Activated CD8-positive, alpha-beta T cell treated with anti-CD3 and anti-CD28 coated beads for 36 hours (primary cell): ENCODE measurements around the gene UBA52. TPM values are rescaled to one million over a fixed set of nuclear protein-coding genes. Genes with fewer than 3 reads are reported as not detected.

ENCODE experiments used
- ATAC-seq: fragments of 200-7000 bp; cut with Tn5 transposase; one replicate; pipeline ENCODE4 v1.10.0; 2021; ENCODE audit warnings: mild to moderate bottlenecking, moderate library complexity
- CTCF ChIA-PET: fragments of 350-600 bp; sonication (Branson Sonifier 250); formaldehyde crosslinking; loops from one replicate; lab custom pipeline; 2021; ENCODE audit warnings: antibody characterized with exemption; lab: Charles Lee
- POLR2A ChIA-PET: fragments of 350-600 bp; sonication (Branson Sonifier 250); formaldehyde crosslinking; loops from one replicate; lab custom pipeline; 2021; ENCODE audit warnings: antibody characterized with exemption; lab: Charles Lee
- DNase-seq: peaks from one replicate; pipeline ENCODE4 v3.0.0-alpha.2; 2020
- H3K27ac Mint-ChIP-seq: one replicate; pipeline ENCODE4 v1.8.0; 2021; ENCODE audit warnings: mild to moderate bottlenecking, mixed read lengths
- H3K27me3 Mint-ChIP-seq: one replicate; pipeline ENCODE4 v1.8.0; 2021; ENCODE audit warnings: mixed read lengths
- H3K36me3 Mint-ChIP-seq: one replicate; pipeline ENCODE4 v1.8.0; 2021; ENCODE audit warnings: low read depth, mixed read lengths
- H3K4me1 Mint-ChIP-seq: one replicate; pipeline ENCODE4 v1.8.0; 2021; ENCODE audit warnings: low read depth, mixed read lengths
- H3K4me3 Mint-ChIP-seq: one replicate; pipeline ENCODE4 v1.8.0; 2021; ENCODE audit warnings: mild to moderate bottlenecking, moderate library complexity, mixed read lengths
- H3K9me3 Mint-ChIP-seq: one replicate; pipeline ENCODE4 v1.8.0; 2021; ENCODE audit warnings: mixed read lengths
- intact Hi-C: fragments of 100-400 bp; cut with micrococcal nuclease; formaldehyde crosslinking; loops from one replicate; pipeline ENCODE4 v1.10.0; 2022
- total RNA-seq, 2 experiments: library from RNA; stranded (reverse); gene quantifications; one replicate each; pipeline ENCODE4 v1.2.3, GENCODE V29; 2021
- TF ChIP-seq, protein P1 (sequence below): fragments of 200-600 bp; IDR thresholded peaks from one replicate; pipeline ENCODE4 v1.8.0; 2022; ENCODE audit warnings: antibody characterized with exemption, mild to moderate bottlenecking

The UBA52 gene
- total RNA-seq, 2 experiments from 2014 or later, result 1,795 to 1,837 TPM

DNA sequence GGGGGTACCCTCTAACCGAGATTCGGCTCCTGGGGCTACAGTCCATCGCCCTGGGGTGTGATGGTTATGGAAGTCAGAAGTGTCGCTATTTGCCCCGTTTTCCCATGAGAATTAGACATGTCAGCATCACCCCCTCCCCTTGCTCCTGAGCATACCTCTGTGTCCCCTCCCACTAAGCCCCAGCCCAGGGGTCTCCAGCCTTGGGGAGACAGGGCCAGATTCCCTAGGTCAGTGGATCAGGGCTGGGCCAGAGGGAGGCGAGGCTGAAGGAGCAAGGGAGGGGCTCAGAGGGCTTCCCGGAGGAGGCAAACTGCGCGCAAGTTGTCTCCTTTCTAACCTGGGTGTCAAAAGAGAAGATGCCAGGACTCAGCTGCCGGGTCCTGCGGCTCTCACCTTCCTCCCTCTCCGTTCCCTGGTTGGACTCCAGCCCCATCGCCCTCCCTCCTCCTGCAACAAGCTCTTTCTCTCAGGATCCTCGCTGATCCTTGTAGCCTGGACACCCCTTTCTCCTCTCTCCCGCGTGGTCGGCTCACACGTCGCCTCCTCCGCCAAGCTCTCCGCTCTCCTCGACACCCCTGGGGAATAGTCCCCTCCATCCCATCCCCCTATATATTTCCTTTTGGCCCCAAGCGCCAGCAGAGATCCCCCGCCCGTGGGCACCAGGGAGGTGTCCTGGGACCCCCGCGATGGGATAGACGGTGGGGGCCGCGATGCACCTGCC is 40.6 kb downstream of the UBA52 start:
- TF ChIP-seq, protein P1, sequence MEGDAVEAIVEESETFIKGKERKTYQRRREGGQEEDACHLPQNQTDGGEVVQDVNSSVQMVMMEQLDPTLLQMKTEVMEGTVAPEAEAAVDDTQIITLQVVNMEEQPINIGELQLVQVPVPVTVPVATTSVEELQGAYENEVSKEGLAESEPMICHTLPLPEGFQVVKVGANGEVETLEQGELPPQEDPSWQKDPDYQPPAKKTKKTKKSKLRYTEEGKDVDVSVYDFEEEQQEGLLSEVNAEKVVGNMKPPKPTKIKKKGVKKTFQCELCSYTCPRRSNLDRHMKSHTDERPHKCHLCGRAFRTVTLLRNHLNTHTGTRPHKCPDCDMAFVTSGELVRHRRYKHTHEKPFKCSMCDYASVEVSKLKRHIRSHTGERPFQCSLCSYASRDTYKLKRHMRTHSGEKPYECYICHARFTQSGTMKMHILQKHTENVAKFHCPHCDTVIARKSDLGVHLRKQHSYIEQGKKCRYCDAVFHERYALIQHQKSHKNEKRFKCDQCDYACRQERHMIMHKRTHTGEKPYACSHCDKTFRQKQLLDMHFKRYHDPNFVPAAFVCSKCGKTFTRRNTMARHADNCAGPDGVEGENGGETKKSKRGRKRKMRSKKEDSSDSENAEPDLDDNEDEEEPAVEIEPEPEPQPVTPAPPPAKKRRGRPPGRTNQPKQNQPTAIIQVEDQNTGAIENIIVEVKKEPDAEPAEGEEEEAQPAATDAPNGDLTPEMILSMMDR, result no peak

DNA sequence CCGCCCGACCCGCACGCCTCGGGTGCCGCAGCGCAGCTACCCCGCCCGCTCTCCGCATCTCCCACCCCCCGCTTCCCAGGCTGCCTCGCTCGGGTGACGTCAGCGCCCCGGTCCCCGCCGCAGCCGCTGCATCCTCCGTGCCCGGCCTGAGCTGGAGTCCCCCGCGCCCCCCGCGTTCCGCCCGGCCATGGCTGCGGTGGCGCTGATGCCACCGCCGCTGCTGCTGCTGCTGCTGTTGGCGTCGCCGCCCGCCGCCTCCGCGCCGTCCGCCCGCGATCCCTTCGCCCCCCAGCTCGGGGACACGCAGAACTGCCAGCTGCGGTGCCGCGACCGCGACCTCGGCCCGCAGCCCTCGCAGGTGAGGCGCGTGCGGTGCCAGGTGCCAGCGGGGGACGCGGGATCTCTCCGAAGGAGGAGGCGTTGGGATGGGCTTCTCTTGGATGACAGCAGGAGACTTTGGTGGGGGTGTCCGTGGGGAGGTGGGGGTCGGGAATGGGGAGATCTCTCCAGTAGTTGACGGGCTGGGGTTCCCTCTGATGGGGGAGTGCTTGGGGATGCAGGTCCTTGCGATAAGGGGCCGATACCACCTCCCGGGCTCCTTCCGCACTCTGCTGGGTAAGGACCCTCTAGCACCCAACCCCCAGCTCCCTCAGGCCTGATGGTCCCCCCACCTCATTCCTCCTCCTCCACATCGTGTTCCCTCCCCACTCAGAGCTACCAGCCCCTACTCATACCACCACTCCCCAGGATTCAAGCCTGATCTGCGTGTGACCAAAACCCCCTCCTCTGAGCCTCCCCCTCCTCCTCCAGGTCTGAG is 41.3 kb downstream of the UBA52 start, which contains the start of gene TMEM59L:
TMEM59L (plus strand) TSS at position 99 of the 817 bp plus-strand sequence; CDS start at position 188, 89 bp downstream.
- ChIA-PET POLR2A (interaction anchor here (1.7 kb wide), 1 partner anchor 20 kb away, joined by 4 read pairs; no protein-coding TSS in a partner anchor), CTCF (interaction anchor here (0.6 to 1.6 kb wide), 3 partner anchors 19 to 211 kb away, joined by 3 to 4 read pairs (median 3); no protein-coding TSS in a partner anchor)
- Mint-ChIP-seq H3K9me3 (no peaks in the 10 kb centered on the region), H3K4me1 (peaks cover 17% of the 10 kb centered on the region), H3K27ac (no peak within 1 kb of the TSS), H3K27me3 (peaks cover 67% of the 10 kb centered on the region), H3K36me3 (no peaks in the 10 kb centered on the region), H3K4me3 (peak within 1 kb of the TSS; percentile 57)
- TF ChIP-seq, protein P1, result no peak
- ATAC-seq, result peak; percentile 34
- DNase-seq, result peak; percentile 45
- intact Hi-C loops, result no loop called here

More for the DNA sequence above, 40.6 kb downstream of the UBA52 start:
- Mint-ChIP-seq H3K4me1 (peaks cover 17% of the 10 kb centered on the region), H3K4me3 (peak overlapping the region; percentile 57), H3K36me3 (no peaks in the 10 kb centered on the region), H3K27me3 (peaks cover 68% of the 10 kb centered on the region), H3K9me3 (no peaks in the 10 kb centered on the region), H3K27ac (no peak overlapping the region)
- POLR2A ChIA-PET, result interaction anchor here (1.7 kb wide), 1 partner anchor 19 kb away, joined by 4 read pairs; no protein-coding TSS in a partner anchor
- intact Hi-C loops, result no loop called here
- CTCF ChIA-PET, result interaction anchor here (0.6 to 1.6 kb wide), 3 partner anchors 18 to 212 kb away, joined by 3 to 4 read pairs (median 3); no protein-coding TSS in a partner anchor
- ATAC-seq, result peak; percentile 26
- no peak for DNase-seq

DNA sequence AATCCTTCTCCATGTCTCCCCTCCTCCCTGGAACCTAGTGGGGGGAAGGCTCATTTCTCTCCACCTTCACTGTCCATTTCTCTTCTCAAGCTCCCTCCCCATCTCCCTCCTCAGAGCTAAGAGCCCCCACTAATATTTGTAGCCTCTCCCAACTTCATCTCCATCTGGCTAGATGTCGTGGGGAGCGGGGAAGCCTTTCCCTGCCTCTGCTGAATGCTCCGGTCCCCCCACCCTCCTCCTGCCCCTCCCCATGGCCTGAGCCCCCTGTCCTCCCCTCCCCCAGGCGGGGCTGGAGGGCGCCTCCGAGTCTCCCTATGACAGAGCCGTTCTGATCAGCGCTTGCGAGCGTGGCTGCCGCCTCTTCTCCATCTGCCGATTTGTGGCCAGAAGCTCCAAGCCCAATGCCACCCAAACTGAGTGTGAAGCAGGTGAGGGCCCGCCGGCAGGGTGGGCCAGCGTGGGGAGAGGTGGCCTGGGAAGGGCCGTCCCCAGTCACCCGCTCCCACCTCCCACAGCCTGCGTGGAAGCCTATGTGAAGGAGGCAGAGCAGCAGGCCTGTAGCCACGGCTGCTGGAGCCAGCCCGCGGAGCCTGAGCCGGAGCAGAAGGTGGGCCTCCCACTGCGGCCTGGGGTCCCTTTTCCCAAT is 42.1 kb downstream of the UBA52 start:
- Mint-ChIP-seq H3K27ac (no peak overlapping the region), H3K27me3 (peaks cover 61% of the 10 kb centered on the region), H3K36me3 (no peaks in the 10 kb centered on the region), H3K4me3 (no peak overlapping the region), H3K9me3 (no peaks in the 10 kb centered on the region), H3K4me1 (peaks cover 17% of the 10 kb centered on the region)
- DNase-seq, result no peak
- ATAC-seq, result no peak
- intact Hi-C loops, result no loop called here
- ChIA-PET CTCF (no interaction called here), POLR2A (interaction anchor here (1.7 kb wide), 1 partner anchor 20 kb away, joined by 4 read pairs; no protein-coding TSS in a partner anchor)
- TF ChIP-seq, protein P1, result no peak

DNA sequence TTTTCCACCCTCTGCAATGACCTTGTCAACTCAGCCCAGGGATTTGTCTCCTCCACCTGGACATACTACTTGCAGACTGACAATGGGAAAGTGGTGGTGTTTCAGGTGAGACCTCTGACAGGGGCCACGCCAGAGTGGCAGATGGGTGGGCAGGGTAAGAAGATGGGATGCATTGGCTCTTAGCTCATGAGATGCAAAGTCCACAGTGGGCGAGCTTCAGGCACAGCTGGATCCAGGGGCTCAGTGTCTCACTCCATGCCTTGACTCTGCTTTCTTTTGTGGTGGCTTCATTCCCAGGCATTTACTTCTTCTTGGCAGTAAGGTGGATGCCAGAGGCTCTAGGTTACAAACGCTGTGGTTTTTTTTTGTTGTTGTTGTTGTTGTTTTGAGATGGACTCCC is 44.4 kb downstream of the UBA52 start:
- DNase-seq, result no peak
- peaks cover 41% of the 10 kb centered on the region for H3K27me3 Mint-ChIP-seq
- no peaks in the 10 kb centered on the region for H3K9me3 Mint-ChIP-seq
- no peak overlapping the region for H3K4me3 Mint-ChIP-seq
- intact Hi-C loops, result no loop called here
- ChIA-PET POLR2A (no interaction called here), CTCF (interaction anchor here (1.1 to 1.4 kb wide), 2 partner anchors 9 to 24 kb away, joined by 3 to 4 read pairs; no protein-coding TSS in a partner anchor)
- no peak for ATAC-seq
- no peaks in the 10 kb centered on the region for H3K36me3 Mint-ChIP-seq
- H3K4me1 Mint-ChIP-seq, result peaks cover 15% of the 10 kb centered on the region
- TF ChIP-seq, protein P1, result no peak
- H3K27ac Mint-ChIP-seq, result no peak overlapping the region
